ENCODE measurements around the gene RGL4. TPM values are rescaled to one million over a fixed set of nuclear protein-coding genes. Genes with fewer than 3 reads are reported as not detected.

The RGL4 gene
- polyA plus RNA-seq, 1 donor = 1.4 TPM

DNA sequence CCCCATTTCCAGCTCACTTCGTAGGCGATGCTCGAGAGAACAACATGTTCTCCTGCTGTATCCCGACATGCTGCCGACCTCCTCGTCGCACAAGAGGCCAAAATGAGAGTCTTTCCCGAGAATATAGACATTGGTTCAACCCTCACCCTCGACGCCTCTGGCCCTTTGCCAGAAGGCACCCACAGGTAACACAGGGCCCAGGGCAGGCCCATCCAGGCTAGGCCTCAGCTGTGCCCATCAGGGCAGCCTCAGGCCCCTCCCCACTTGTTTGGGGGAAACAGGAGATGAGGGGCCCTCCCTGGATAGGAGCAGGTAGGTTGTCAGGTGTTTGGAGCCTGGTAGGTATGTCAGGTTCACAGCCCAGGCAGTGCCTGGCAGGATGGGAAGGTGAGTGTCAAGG lies 2.7 kb upstream of the RGL4 start:
- Histone ChIP-seq H3K4me3 (ENCODE audit: low read length) (no peak overlapping the region), H3K27ac (ENCODE audit: low read length) (no peak overlapping the region), H3K4me1 (ENCODE audit: control insufficient read depth, insufficient read depth, low read length) (no peaks in the 10 kb centered on the region), H3K9me3 (ENCODE audit: control insufficient read depth, low read depth, low read length) (no peaks in the 10 kb centered on the region), H3K36me3 (ENCODE audit: control insufficient read depth, insufficient read depth, low read length) (peaks cover 45% of the 10 kb centered on the region), H3K27me3 (ENCODE audit: control insufficient read depth, insufficient read depth, low read length) (no peaks in the 10 kb centered on the region)
- no peak for DNase-seq
- WGBS (ENCODE audit: insufficient coverage, low lambda C conversion rate) = 100% methylated on average over 6 of the region's 10 CpGs

DNA sequence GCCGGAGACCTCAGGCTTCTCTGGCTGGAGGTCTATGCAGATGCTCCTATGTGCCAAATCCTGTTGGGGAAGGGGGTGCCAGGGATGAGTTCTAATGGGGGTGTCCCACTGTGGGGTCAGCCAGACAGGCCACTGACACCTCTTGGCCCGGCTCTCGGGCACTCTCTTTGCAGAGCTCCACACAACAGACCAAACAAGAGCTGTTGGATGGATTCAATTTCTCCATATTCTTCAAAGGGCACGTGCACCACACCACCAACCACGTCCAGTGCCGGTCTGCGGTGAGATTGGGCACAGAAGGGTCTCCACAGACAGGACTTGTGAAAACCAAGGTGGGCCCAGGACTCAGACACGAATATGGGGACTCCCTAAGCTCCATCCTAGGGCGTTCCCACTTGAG lies 2.2 kb upstream of the RGL4 start:
- DNase-seq = no peak
- Histone ChIP-seq H3K36me3 (ENCODE audit: control insufficient read depth, insufficient read depth, low read length) (peaks cover 45% of the 10 kb centered on the region), H3K27me3 (ENCODE audit: control insufficient read depth, insufficient read depth, low read length) (no peaks in the 10 kb centered on the region), H3K4me3 (ENCODE audit: low read length) (no peak overlapping the region), H3K9me3 (ENCODE audit: control insufficient read depth, low read depth, low read length) (no peaks in the 10 kb centered on the region), H3K4me1 (ENCODE audit: control insufficient read depth, insufficient read depth, low read length) (no peaks in the 10 kb centered on the region), H3K27ac (ENCODE audit: low read length) (no peak overlapping the region)
- WGBS (ENCODE audit: insufficient coverage, low lambda C conversion rate) = 100% methylated on average over 2 of the region's 9 CpGs

- DNase-seq = no peak
- WGBS (ENCODE audit: insufficient coverage, low lambda C conversion rate) = no CpG with 5 or more reads among the region's 7 CpGs
- H3K27me3 ChIP-seq (ENCODE audit: control insufficient read depth, insufficient read depth, low read length) = no peaks in the 10 kb centered on the region
- peaks cover 52% of the 10 kb centered on the region for H3K36me3 ChIP-seq (ENCODE audit: control insufficient read depth, insufficient read depth, low read length)
- H3K27ac ChIP-seq (ENCODE audit: low read length) = no peak overlapping the region
- H3K9me3 ChIP-seq (ENCODE audit: control insufficient read depth, low read depth, low read length) = no peaks in the 10 kb centered on the region
- no peak overlapping the region for H3K4me3 ChIP-seq (ENCODE audit: low read length)
- H3K4me1 ChIP-seq (ENCODE audit: control insufficient read depth, insufficient read depth, low read length) = no peaks in the 10 kb centered on the region
These were observed 1.4 kb upstream of the RGL4 start for GRCh38 chr22:23689414-23689813.

- no peaks in the 10 kb centered on the region for H3K27me3 ChIP-seq (ENCODE audit: control insufficient read depth, insufficient read depth, low read length)
- no peaks in the 10 kb centered on the region for H3K9me3 ChIP-seq (ENCODE audit: control insufficient read depth, low read depth, low read length)
- H3K4me1 ChIP-seq (ENCODE audit: control insufficient read depth, insufficient read depth, low read length) = no peaks in the 10 kb centered on the region
- DNase-seq = no peak
- no CpG with 5 or more reads among the region's 12 CpGs for WGBS (ENCODE audit: insufficient coverage, low lambda C conversion rate)
- no peak overlapping the region for H3K27ac ChIP-seq (ENCODE audit: low read length)
- H3K36me3 ChIP-seq (ENCODE audit: control insufficient read depth, insufficient read depth, low read length) = peaks cover 65% of the 10 kb centered on the region
- H3K4me3 ChIP-seq (ENCODE audit: low read length) = no peak overlapping the region
These were observed 1.1 kb downstream of the RGL4 start for GRCh38 chr22:23691748-23692423.

- no peak for DNase-seq
- WGBS (ENCODE audit: insufficient coverage, low lambda C conversion rate) = no CpG with 5 or more reads among the region's 12 CpGs
- no peaks in the 10 kb centered on the region for H3K4me1 ChIP-seq (ENCODE audit: control insufficient read depth, insufficient read depth, low read length)
- no peak overlapping the region for H3K27ac ChIP-seq (ENCODE audit: low read length)
- H3K9me3 ChIP-seq (ENCODE audit: control insufficient read depth, low read depth, low read length) = no peaks in the 10 kb centered on the region
- no peaks in the 10 kb centered on the region for H3K27me3 ChIP-seq (ENCODE audit: control insufficient read depth, insufficient read depth, low read length)
- H3K4me3 ChIP-seq (ENCODE audit: low read length) = no peak overlapping the region
- H3K36me3 ChIP-seq (ENCODE audit: control insufficient read depth, insufficient read depth, low read length) = peaks cover 63% of the 10 kb centered on the region
These were observed 1.9 kb downstream of the RGL4 start for GRCh38 chr22:23692598-23693291.

- no peaks in the 10 kb centered on the region for H3K9me3 ChIP-seq (ENCODE audit: control insufficient read depth, low read depth, low read length)
- H3K4me3 ChIP-seq (ENCODE audit: low read length) = no peak overlapping the region
- H3K27ac ChIP-seq (ENCODE audit: low read length) = no peak overlapping the region
- no peaks in the 10 kb centered on the region for H3K27me3 ChIP-seq (ENCODE audit: control insufficient read depth, insufficient read depth, low read length)
- H3K4me1 ChIP-seq (ENCODE audit: control insufficient read depth, insufficient read depth, low read length) = no peaks in the 10 kb centered on the region
- WGBS (ENCODE audit: insufficient coverage, low lambda C conversion rate) = no CpG with 5 or more reads among the region's 11 CpGs
- DNase-seq = no peak
- H3K36me3 ChIP-seq (ENCODE audit: control insufficient read depth, insufficient read depth, low read length) = peaks cover 62% of the 10 kb centered on the region
These were observed 3.3 kb downstream of the RGL4 start for GRCh38 chr22:23693979-23694680.

GRCh38 chr22:23695141-23695540 lies 4.3 kb downstream of the RGL4 start:
- DNase-seq = no peak
- no CpG with 5 or more reads among the region's 3 CpGs for WGBS (ENCODE audit: insufficient coverage, low lambda C conversion rate)
- no peaks in the 10 kb centered on the region for H3K9me3 ChIP-seq (ENCODE audit: control insufficient read depth, low read depth, low read length)

GRCh38 chr22:23695571-23696325 lies 4.9 kb downstream of the RGL4 start:
- DNase-seq = no peak
- no peak overlapping the region for H3K27ac ChIP-seq (ENCODE audit: low read length)
- no peaks in the 10 kb centered on the region for H3K27me3 ChIP-seq (ENCODE audit: control insufficient read depth, insufficient read depth, low read length)
- no peaks in the 10 kb centered on the region for H3K9me3 ChIP-seq (ENCODE audit: control insufficient read depth, low read depth, low read length)
- WGBS (ENCODE audit: insufficient coverage, low lambda C conversion rate) = no CpG with 5 or more reads among the region's 19 CpGs
- no peak overlapping the region for H3K4me3 ChIP-seq (ENCODE audit: low read length)
- peaks cover 59% of the 10 kb centered on the region for H3K36me3 ChIP-seq (ENCODE audit: control insufficient read depth, insufficient read depth, low read length)
- H3K4me1 ChIP-seq (ENCODE audit: control insufficient read depth, insufficient read depth, low read length) = no peaks in the 10 kb centered on the region

More at GRCh38 chr22:23695141-23695540, 4.3 kb downstream of the RGL4 start:
- no peak overlapping the region for H3K4me3 ChIP-seq (ENCODE audit: low read length)
- H3K36me3 ChIP-seq (ENCODE audit: control insufficient read depth, insufficient read depth, low read length) = peaks cover 58% of the 10 kb centered on the region
- H3K27ac ChIP-seq (ENCODE audit: low read length) = no peak overlapping the region
- H3K27me3 ChIP-seq (ENCODE audit: control insufficient read depth, insufficient read depth, low read length) = no peaks in the 10 kb centered on the region
- no peaks in the 10 kb centered on the region for H3K4me1 ChIP-seq (ENCODE audit: control insufficient read depth, insufficient read depth, low read length)

DNA sequence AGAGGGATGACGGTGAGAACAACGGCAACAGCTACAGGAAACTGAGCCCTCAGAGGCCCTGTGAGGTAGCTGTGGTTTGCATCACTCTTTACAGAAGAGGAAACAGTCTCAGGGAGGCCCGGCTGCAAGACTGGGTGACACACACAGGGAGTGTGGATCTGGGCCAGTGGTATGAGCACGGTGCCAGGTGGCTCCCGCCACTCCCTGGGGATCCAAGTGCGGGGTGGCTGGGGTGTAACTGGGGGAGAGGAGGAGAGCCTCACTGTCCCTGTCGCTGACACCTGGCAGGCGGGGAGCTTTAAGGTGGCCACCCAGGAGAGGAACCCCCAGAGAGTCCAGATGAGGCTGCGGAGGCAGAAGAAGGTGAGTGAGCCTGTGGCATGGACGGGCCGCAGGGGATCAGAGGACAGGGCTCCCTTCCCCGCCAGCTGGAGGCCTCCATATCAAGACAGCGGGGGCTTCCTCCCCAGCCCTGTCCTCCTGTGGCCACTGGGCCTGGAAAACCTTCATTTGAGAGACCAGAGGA lies 5.6 kb downstream of the RGL4 start:
- H3K4me3 ChIP-seq (ENCODE audit: low read length) = no peak overlapping the region
- peaks cover 63% of the 10 kb centered on the region for H3K36me3 ChIP-seq (ENCODE audit: control insufficient read depth, insufficient read depth, low read length)
- no peaks in the 10 kb centered on the region for H3K9me3 ChIP-seq (ENCODE audit: control insufficient read depth, low read depth, low read length)
- no peaks in the 10 kb centered on the region for H3K27me3 ChIP-seq (ENCODE audit: control insufficient read depth, insufficient read depth, low read length)
- no peak overlapping the region for H3K27ac ChIP-seq (ENCODE audit: low read length)
- WGBS (ENCODE audit: insufficient coverage, low lambda C conversion rate) = no CpG with 5 or more reads among the region's 13 CpGs
- peak in 1 of 2 donors; percentile 19 for DNase-seq
- no peaks in the 10 kb centered on the region for H3K4me1 ChIP-seq (ENCODE audit: control insufficient read depth, insufficient read depth, low read length)
